Astrocyte (in vitro differentiated cells and primary cell): ENCODE data around the gene TVP23A. TPM values are rescaled to one million over a fixed set of nuclear protein-coding genes. Genes with fewer than 3 reads are reported as not detected.

Experiments
- DNase-seq: peaks from one replicate; pipeline ENCODE4 v3.0.0-alpha.2; 2010; ENCODE audit warnings: low read depth
- FAIRE-seq: peaks from 2 replicates; lab custom pipeline; 2011; peaks lifted over from hg19 to GRCh38; lab: Jason Lieb, UNC
- H2AFZ ChIP-seq: 2 replicates; pipeline ENCODE4 v1.6.0; 2012; ENCODE audit warnings: low read depth, low read length, inconsistent platforms
- H3K27ac ChIP-seq: 2 replicates; pipeline ENCODE4 v1.5.1; 2011; ENCODE audit warnings: low read depth, low read length, inconsistent platforms
- H3K27me3 ChIP-seq: 2 replicates; pipeline ENCODE4 v1.6.0; 2011; ENCODE audit warnings: low read length, inconsistent platforms; ENCODE audit not compliant: insufficient read depth
- H3K36me3 ChIP-seq: 2 replicates; pipeline ENCODE4 v1.5.1; 2011; ENCODE audit warnings: low read length, inconsistent platforms; ENCODE audit not compliant: insufficient read depth
- H3K4me1 ChIP-seq: 2 replicates; pipeline ENCODE4 v1.5.1; 2011; ENCODE audit warnings: low read length, inconsistent platforms; ENCODE audit not compliant: insufficient read depth
- H3K4me2 ChIP-seq: 2 replicates; pipeline ENCODE4 v1.6.0; 2012; ENCODE audit warnings: low read length, inconsistent platforms
- H3K4me3 ChIP-seq: 2 replicates; pipeline ENCODE4 v1.5.1; 2011; ENCODE audit warnings: low read depth, mild to moderate bottlenecking, low read length, inconsistent platforms; ENCODE audit not compliant: insufficient read depth
- H3K79me2 ChIP-seq: 2 replicates; pipeline ENCODE4 v1.6.0; 2012; ENCODE audit warnings: mild to moderate bottlenecking, low read length, inconsistent platforms; ENCODE audit not compliant: insufficient read depth
- H3K9ac ChIP-seq: 2 replicates; pipeline ENCODE4 v1.6.0; 2012; ENCODE audit warnings: mild to moderate bottlenecking, low read length, inconsistent platforms
- H3K9me3 ChIP-seq: 2 replicates; pipeline ENCODE4 v1.5.1; 2012; ENCODE audit warnings: low read depth, mild to moderate bottlenecking, low read length, inconsistent platforms; ENCODE audit not compliant: insufficient read depth
- H4K20me1 ChIP-seq: 2 replicates; pipeline ENCODE4 v1.6.0; 2012; ENCODE audit warnings: low read length, inconsistent platforms; ENCODE audit not compliant: insufficient read depth
- H3K27ac Mint-ChIP-seq: one replicate; pipeline ENCODE4 v1.8.0; 2021; ENCODE audit warnings: mild to moderate bottlenecking, mixed read lengths; ENCODE audit not compliant: unreplicated experiment
- H3K27me3 Mint-ChIP-seq: one replicate; pipeline ENCODE4 v1.8.0; 2021; ENCODE audit warnings: low read depth, mixed read lengths; ENCODE audit not compliant: unreplicated experiment
- H3K36me3 Mint-ChIP-seq: one replicate; pipeline ENCODE4 v1.8.0; 2021; ENCODE audit warnings: low read depth, mixed read lengths; ENCODE audit not compliant: unreplicated experiment
- H3K4me1 Mint-ChIP-seq: one replicate; pipeline ENCODE4 v1.8.0; 2021; ENCODE audit warnings: low read depth, mixed read lengths; ENCODE audit not compliant: unreplicated experiment
- H3K4me3 Mint-ChIP-seq: one replicate; pipeline ENCODE4 v1.8.0; 2021; ENCODE audit warnings: mild to moderate bottlenecking, moderate library complexity, mixed read lengths; ENCODE audit not compliant: unreplicated experiment
- H3K9me3 Mint-ChIP-seq: one replicate; pipeline ENCODE4 v1.8.0; 2021; ENCODE audit warnings: mild to moderate bottlenecking, mixed read lengths; ENCODE audit not compliant: unreplicated experiment
- EZH2 ChIP-seq: IDR thresholded peaks from 2 replicates; pipeline ENCODE4 v1.6.1; 2012; ENCODE audit warnings: mild to moderate bottlenecking, low read length, inconsistent platforms; ENCODE audit not compliant: insufficient read depth
- total RNA-seq: library from RNA; stranded (reverse); gene quantifications from 2 replicates; pipeline ENCODE4 v1.2.1, GENCODE V29; 2021
- TF ChIP-seq, protein P1 (sequence below): IDR thresholded peaks from 2 replicates; pipeline ENCODE4 v1.5.1; 2011; ENCODE audit warnings: low read depth, mild to moderate bottlenecking, inconsistent platforms, low read length, moderate library complexity; ENCODE audit not compliant: insufficient read depth

The TVP23A gene
- total RNA-seq, 1 donor from 2014 or later = 0.34 TPM

GRCh38 chr16:10770907-10771306, 47.7 kb downstream of the TVP23A start:
- TF ChIP-seq EZH2 = no peak
- TF ChIP-seq, protein P1, sequence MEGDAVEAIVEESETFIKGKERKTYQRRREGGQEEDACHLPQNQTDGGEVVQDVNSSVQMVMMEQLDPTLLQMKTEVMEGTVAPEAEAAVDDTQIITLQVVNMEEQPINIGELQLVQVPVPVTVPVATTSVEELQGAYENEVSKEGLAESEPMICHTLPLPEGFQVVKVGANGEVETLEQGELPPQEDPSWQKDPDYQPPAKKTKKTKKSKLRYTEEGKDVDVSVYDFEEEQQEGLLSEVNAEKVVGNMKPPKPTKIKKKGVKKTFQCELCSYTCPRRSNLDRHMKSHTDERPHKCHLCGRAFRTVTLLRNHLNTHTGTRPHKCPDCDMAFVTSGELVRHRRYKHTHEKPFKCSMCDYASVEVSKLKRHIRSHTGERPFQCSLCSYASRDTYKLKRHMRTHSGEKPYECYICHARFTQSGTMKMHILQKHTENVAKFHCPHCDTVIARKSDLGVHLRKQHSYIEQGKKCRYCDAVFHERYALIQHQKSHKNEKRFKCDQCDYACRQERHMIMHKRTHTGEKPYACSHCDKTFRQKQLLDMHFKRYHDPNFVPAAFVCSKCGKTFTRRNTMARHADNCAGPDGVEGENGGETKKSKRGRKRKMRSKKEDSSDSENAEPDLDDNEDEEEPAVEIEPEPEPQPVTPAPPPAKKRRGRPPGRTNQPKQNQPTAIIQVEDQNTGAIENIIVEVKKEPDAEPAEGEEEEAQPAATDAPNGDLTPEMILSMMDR = no peak
- Histone ChIP-seq H3K9ac (no peak overlapping the region), H3K9me3 (no peaks in the 10 kb centered on the region), H3K27ac (no peak overlapping the region), H3K4me3 (no peak overlapping the region), H3K4me1 (no peaks in the 10 kb centered on the region), H3K36me3 (no peaks in the 10 kb centered on the region), H4K20me1 (no peaks in the 10 kb centered on the region), H3K4me2 (no peak overlapping the region), H3K27me3 (no peaks in the 10 kb centered on the region), H2AFZ (no peak overlapping the region), H3K79me2 (no peaks in the 10 kb centered on the region)
- Mint-ChIP-seq H3K4me3 (no peak overlapping the region), H3K4me1 (peaks cover 4% of the 10 kb centered on the region), H3K27me3 (no peaks in the 10 kb centered on the region), H3K9me3 (no peaks in the 10 kb centered on the region), H3K27ac (no peak overlapping the region), H3K36me3 (peaks cover 4% of the 10 kb centered on the region)
- FAIRE-seq (no peak), DNase-seq (no peak)

- H3K9me3 ChIP-seq = no peaks in the 10 kb centered on the region
- H3K4me1 ChIP-seq = no peaks in the 10 kb centered on the region
- Mint-ChIP-seq H3K27me3 (no peaks in the 10 kb centered on the region), H3K27ac (no peak overlapping the region), H3K9me3 (no peaks in the 10 kb centered on the region), H3K4me3 (no peak overlapping the region), H3K4me1 (no peaks in the 10 kb centered on the region), H3K36me3 (peaks cover 8% of the 10 kb centered on the region)
- no peak overlapping the region for H3K9ac ChIP-seq
- H2AFZ ChIP-seq = no peak overlapping the region
- FAIRE-seq (no peak), DNase-seq (no peak)
- no peaks in the 10 kb centered on the region for H3K79me2 ChIP-seq
- H3K36me3 ChIP-seq = no peaks in the 10 kb centered on the region
- H3K4me2 ChIP-seq = no peak overlapping the region
- no peak overlapping the region for H3K27ac ChIP-seq
- TF ChIP-seq EZH2 = no peak
- TF ChIP-seq, protein P1 = no peak
- H4K20me1 ChIP-seq = no peaks in the 10 kb centered on the region
- no peak overlapping the region for H3K4me3 ChIP-seq
- no peaks in the 10 kb centered on the region for H3K27me3 ChIP-seq
Measured at GRCh38 chr16:10769381-10769780, 49.2 kb downstream of the TVP23A start.

DNA sequence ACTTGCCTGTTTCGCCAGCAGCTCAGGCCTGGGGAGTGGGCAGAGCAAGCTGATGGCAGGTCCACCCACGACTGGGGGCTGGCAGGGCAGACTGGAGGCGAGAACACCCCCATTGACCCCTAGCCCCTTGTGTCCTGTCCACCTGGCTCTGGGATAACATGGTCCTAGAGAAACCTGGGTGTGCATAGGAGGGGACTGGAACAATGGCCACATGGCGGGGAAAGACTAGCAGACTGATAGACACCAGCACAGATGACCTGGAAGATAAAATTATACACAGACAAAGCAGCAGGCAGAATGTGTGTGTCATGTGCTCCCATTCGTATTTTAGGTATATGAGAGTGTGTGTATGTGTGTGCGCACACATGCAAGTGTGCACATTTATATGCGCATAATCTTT, 51.5 kb downstream of the TVP23A start:
- Mint-ChIP-seq H3K27me3 (no peaks in the 10 kb centered on the region), H3K4me1 (no peaks in the 10 kb centered on the region), H3K36me3 (peaks cover 24% of the 10 kb centered on the region), H3K9me3 (no peaks in the 10 kb centered on the region), H3K27ac (no peak overlapping the region), H3K4me3 (no peak overlapping the region)
- H3K27ac ChIP-seq = no peak overlapping the region
- no peak for DNase-seq
- H3K9ac ChIP-seq = no peak overlapping the region
- FAIRE-seq = no peak
- no peak for TF ChIP-seq EZH2
- TF ChIP-seq, protein P1 = no peak
- no peaks in the 10 kb centered on the region for H3K27me3 ChIP-seq
- H3K4me1 ChIP-seq = no peaks in the 10 kb centered on the region
- no peaks in the 10 kb centered on the region for H3K36me3 ChIP-seq
- H3K79me2 ChIP-seq = no peaks in the 10 kb centered on the region
- H3K9me3 ChIP-seq = no peaks in the 10 kb centered on the region
- H4K20me1 ChIP-seq = no peaks in the 10 kb centered on the region
- no peak overlapping the region for H2AFZ ChIP-seq
- H3K4me3 ChIP-seq = no peak overlapping the region
- H3K4me2 ChIP-seq = no peak overlapping the region
